Endodermal cell (in vitro differentiated cells): ENCODE measurements around the gene PIP5K1B. TPM values are rescaled to one million over a fixed set of nuclear protein-coding genes. Genes with fewer than 3 reads are reported as not detected.
A peak's percentile ranks its signal among the peaks of the same experiment; 100 is the strongest.

Source experiments
- DNase-seq: peaks from one replicate; pipeline ENCODE4 v3.0.0-alpha.2; 2017
- H3K27ac ChIP-seq: 2 replicates; pipeline ENCODE4 v1.5.1; 2013; ENCODE audit warnings: mild to moderate bottlenecking, low read depth, low read length, moderate library complexity
- H3K27me3 ChIP-seq: 2 replicates; pipeline ENCODE4 v1.6.1; 2013; ENCODE audit warnings: mild to moderate bottlenecking, low read length, moderate library complexity; ENCODE audit not compliant: insufficient read depth, control insufficient read depth, poor library complexity, severe bottlenecking
- H3K36me3 ChIP-seq: 2 replicates; pipeline ENCODE4 v1.7.0; 2013; ENCODE audit warnings: mild to moderate bottlenecking, low read length, moderate library complexity; ENCODE audit not compliant: control insufficient read depth, insufficient read depth
- H3K4me1 ChIP-seq: one replicate; pipeline ENCODE4 v1.7.0; 2013; ENCODE audit warnings: low read length; ENCODE audit not compliant: control insufficient read depth, insufficient read depth
- H3K4me3 ChIP-seq: 2 replicates; pipeline ENCODE4 v1.5.1; 2013; ENCODE audit warnings: mild to moderate bottlenecking, low read length, moderate library complexity
- H3K9ac ChIP-seq: 2 replicates; pipeline ENCODE4 v1.6.1; 2013; ENCODE audit warnings: mild to moderate bottlenecking, low read length, moderate library complexity; ENCODE audit not compliant: poor library complexity, severe bottlenecking; ENCODE audit errors: extremely low read depth
- H3K9me3 ChIP-seq: 2 replicates; pipeline ENCODE4 v1.6.1; 2013; ENCODE audit warnings: mild to moderate bottlenecking, low read length, moderate library complexity; ENCODE audit not compliant: control insufficient read depth
- H3K27ac Mint-ChIP-seq: 2 replicates; pipeline ENCODE4 v1.8.0; 2020; ENCODE audit warnings: mixed read lengths
- H3K27me3 Mint-ChIP-seq: 2 replicates; pipeline ENCODE4 v1.8.0; 2021; ENCODE audit warnings: mild to moderate bottlenecking, mixed read lengths; ENCODE audit not compliant: insufficient read depth
- H3K36me3 Mint-ChIP-seq: 2 replicates; pipeline ENCODE4 v1.8.0; 2020; ENCODE audit warnings: low read depth, mixed read lengths
- H3K4me1 Mint-ChIP-seq: 2 replicates; pipeline ENCODE4 v1.8.0; 2020; ENCODE audit warnings: mixed read lengths
- H3K4me3 Mint-ChIP-seq: 2 replicates; pipeline ENCODE4 v1.8.0; 2020; ENCODE audit warnings: mild to moderate bottlenecking, moderate library complexity, mixed read lengths
- H3K9me3 Mint-ChIP-seq: 2 replicates; pipeline ENCODE4 v1.8.0; 2020; ENCODE audit warnings: mild to moderate bottlenecking, mixed read lengths
- WGBS, 2 experiments: methylation state at CpG; one replicate each; pipeline versions ENCODE4 v1.1.5 to v1.1.7; 2013; ENCODE audit warnings: missing lambda C conversion rate in 2 of 2, mixed read lengths in 1 of 2; ENCODE audit not compliant: insufficient coverage in 1 of 2, insufficient read length in 1 of 2; 5-methylcytosine and 5-hydroxymethylcytosine counted together
- total RNA-seq, 2 donors: library from RNA; stranded (reverse); fragmentation: NEBNext Ultra II Directional in 1 of 2; extraction: Animal tissue kit (Norgen Biotek cat#: 25700) in 1 of 2; gene quantifications; 2 replicates in 1 of 2; 3 replicates in 1 of 2; pipeline ENCODE4 v1.2.1, GENCODE V29; 2021
- TF ChIP-seq, protein P1 (sequence below): fragments of 200-600 bp; sonication (generic); conservative IDR thresholded peaks from 2 replicates; pipeline ENCODE4 v1.5.0; 2021; ENCODE audit warnings: antibody characterized with exemption, mild to moderate bottlenecking

Gene PIP5K1B
- total RNA-seq, 2 donors from 2014 or later: 8.5 to 10.2 TPM

DNA sequence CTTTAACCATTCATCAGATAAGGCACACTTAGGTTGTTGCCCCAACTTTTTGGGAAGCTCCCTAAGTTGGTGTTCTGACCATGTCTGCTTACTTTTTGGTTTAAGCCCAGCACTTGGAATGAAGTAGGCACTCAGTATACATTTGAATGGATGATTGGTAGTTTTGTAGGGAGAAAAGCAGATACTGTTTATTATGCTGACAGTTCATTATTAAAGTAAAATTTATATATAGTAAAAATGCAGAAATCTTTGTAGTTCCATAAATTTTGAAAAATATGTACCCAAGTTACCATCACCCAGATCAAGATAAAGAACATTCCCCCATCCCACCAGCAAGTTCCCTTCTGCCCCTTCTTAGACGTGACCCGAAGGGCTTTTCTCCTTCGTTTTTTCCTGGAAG lies 273.5 kb downstream of the PIP5K1B start:
- Histone ChIP-seq H3K27ac (no peak overlapping the region), H3K9ac (no peak overlapping the region), H3K4me3 (no peak overlapping the region), H3K27me3 (no peaks in the 10 kb centered on the region), H3K4me1 (peaks cover 10% of the 10 kb centered on the region), H3K36me3 (peaks cover 17% of the 10 kb centered on the region), H3K9me3 (peaks cover 22% of the 10 kb centered on the region)
- TF ChIP-seq, protein P1, sequence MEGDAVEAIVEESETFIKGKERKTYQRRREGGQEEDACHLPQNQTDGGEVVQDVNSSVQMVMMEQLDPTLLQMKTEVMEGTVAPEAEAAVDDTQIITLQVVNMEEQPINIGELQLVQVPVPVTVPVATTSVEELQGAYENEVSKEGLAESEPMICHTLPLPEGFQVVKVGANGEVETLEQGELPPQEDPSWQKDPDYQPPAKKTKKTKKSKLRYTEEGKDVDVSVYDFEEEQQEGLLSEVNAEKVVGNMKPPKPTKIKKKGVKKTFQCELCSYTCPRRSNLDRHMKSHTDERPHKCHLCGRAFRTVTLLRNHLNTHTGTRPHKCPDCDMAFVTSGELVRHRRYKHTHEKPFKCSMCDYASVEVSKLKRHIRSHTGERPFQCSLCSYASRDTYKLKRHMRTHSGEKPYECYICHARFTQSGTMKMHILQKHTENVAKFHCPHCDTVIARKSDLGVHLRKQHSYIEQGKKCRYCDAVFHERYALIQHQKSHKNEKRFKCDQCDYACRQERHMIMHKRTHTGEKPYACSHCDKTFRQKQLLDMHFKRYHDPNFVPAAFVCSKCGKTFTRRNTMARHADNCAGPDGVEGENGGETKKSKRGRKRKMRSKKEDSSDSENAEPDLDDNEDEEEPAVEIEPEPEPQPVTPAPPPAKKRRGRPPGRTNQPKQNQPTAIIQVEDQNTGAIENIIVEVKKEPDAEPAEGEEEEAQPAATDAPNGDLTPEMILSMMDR: no peak
- DNase-seq: no peak
- Mint-ChIP-seq H3K27me3 (no peaks in the 10 kb centered on the region), H3K4me1 (peaks cover 26% of the 10 kb centered on the region), H3K4me3 (no peak overlapping the region), H3K9me3 (peaks cover 9% of the 10 kb centered on the region), H3K36me3 (peaks cover 16% of the 10 kb centered on the region), H3K27ac (no peak overlapping the region)
- WGBS, 2 experiments: 94% methylated on average over 2 to 3 of the region's 3 CpGs

DNA sequence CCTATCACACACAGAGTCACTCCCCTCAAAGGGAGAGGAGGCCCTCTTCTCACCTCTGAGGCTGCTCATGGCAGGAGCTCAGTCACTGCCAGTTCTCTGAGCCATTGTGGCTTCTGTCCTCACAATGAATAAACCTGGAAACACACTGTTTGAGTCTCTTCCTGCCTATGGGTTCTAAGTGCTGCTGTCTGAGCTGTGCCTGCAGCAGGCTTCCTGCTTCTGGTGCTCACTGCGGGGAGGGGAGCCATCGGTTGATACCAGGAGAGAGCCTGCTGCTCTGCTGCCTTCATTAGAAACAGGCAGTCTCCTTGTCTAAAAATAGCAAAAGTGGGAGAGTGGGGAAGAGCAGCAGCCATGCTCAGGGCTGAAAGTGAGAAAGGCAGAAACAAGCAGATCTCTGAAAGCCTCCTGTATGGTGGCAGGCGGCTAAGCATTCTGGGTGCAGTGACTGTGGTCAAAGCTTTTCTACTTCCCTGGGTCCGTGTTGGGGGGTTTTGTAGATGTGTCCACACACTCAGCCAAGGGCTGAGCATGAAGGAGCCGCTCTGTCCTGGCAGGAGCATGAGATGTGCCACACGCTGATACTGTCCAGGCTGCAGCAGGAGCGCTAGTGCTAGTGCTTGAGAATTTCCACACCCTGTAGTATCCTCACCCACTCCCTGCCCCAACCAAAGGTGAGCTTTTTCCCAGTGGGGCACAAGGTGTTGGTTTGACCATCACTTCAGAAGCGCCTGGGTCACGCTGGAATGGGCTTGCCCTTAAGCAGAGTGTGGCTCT lies 274.7 kb downstream of the PIP5K1B start:
- no peak overlapping the region for H3K4me3 ChIP-seq
- H3K27ac Mint-ChIP-seq: peak overlapping the region; percentile 42
- no peaks in the 10 kb centered on the region for H3K27me3 ChIP-seq
- WGBS, 2 experiments: 86 to 89% methylated on average over 5 to 9 of the region's 9 CpGs
- peaks cover 10% of the 10 kb centered on the region for H3K4me1 ChIP-seq
- H3K4me3 Mint-ChIP-seq: no peak overlapping the region
- no peak overlapping the region for H3K27ac ChIP-seq
- DNase-seq: peak; percentile 60
- H3K36me3 Mint-ChIP-seq: peaks cover 16% of the 10 kb centered on the region
- no peaks in the 10 kb centered on the region for H3K27me3 Mint-ChIP-seq
- peaks cover 26% of the 10 kb centered on the region for H3K4me1 Mint-ChIP-seq
- H3K9ac ChIP-seq: no peak overlapping the region
- H3K9me3 ChIP-seq: peaks cover 22% of the 10 kb centered on the region
- peaks cover 17% of the 10 kb centered on the region for H3K36me3 ChIP-seq
- TF ChIP-seq, protein P1: no peak
- H3K9me3 Mint-ChIP-seq: peaks cover 9% of the 10 kb centered on the region

DNA sequence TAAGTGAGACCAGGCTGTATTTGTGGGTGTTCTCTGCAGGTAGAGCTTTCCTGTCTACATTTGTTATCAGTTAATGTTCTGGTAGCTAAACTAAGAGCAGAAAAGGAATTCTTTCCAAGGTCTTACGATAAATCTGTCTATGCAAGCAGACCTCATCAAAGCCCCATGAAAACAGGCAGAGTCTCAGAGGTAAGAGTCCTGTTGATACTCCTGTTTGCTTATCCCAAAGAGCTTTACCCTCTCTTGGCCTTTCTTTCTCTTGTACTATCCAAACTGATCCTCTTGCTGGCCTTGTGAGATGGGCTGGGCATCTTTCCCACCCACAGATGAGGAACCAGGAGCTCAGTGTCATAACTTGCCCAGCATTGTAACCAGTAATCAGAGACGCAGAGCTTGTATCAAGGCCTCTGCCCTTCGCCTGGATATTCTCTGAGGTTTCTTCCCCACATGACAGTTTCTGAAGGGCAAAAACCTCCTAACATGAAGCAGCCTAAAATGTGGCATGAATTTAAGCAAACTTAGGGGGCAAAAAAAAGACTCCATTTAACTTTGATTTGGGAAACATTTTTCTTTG lies 275.4 kb downstream of the PIP5K1B start:
- Histone ChIP-seq H3K4me3 (no peak overlapping the region), H3K4me1 (peaks cover 10% of the 10 kb centered on the region), H3K9me3 (peaks cover 20% of the 10 kb centered on the region), H3K27me3 (no peaks in the 10 kb centered on the region), H3K27ac (no peak overlapping the region), H3K9ac (no peak overlapping the region), H3K36me3 (peaks cover 14% of the 10 kb centered on the region)
- no peak for DNase-seq
- Mint-ChIP-seq H3K27ac (no peak overlapping the region), H3K36me3 (peaks cover 17% of the 10 kb centered on the region), H3K27me3 (no peaks in the 10 kb centered on the region), H3K4me1 (peaks cover 26% of the 10 kb centered on the region), H3K4me3 (no peak overlapping the region), H3K9me3 (peaks cover 9% of the 10 kb centered on the region)
- WGBS, 2 experiments: 92 to 95% methylated on average over 3 of the region's 3 CpGs
- TF ChIP-seq, protein P1: no peak
